Effector memory CD8-positive, alpha-beta T cell (primary cell): ENCODE data around the gene TWF2.

Experiments
- ATAC-seq: fragments of 150-1000 bp; cut with Tn5 transposase; replicated peaks from 2 replicates; pipeline ENCODE4 v1.10.0; 2021; ENCODE audit warnings: mild to moderate bottlenecking, moderate library complexity
- DNase-seq, 3 experiments: peaks; one replicate each; pipeline ENCODE4 v3.0.0; 2021
- H3K27ac Mint-ChIP-seq, 2 donors: one replicate each; pipeline ENCODE4 v1.8.0; 2022; ENCODE audit warnings: mild to moderate bottlenecking in 2 of 2, mixed read lengths in 2 of 2, moderate library complexity in 2 of 2
- H3K27me3 Mint-ChIP-seq, 2 donors: one replicate each; pipeline ENCODE4 v1.8.0; 2022; ENCODE audit warnings: mixed read lengths in 2 of 2
- H3K36me3 Mint-ChIP-seq: one replicate; pipeline ENCODE4 v1.8.0; 2022; ENCODE audit warnings: mild to moderate bottlenecking, moderate library complexity, mixed read lengths; ENCODE audit not compliant: insufficient read depth
- H3K4me1 Mint-ChIP-seq, 2 donors: one replicate each; pipeline ENCODE4 v1.8.0; 2022; ENCODE audit warnings: low read depth in 2 of 2, mixed read lengths in 2 of 2
- H3K4me3 Mint-ChIP-seq, 2 donors: one replicate each; pipeline ENCODE4 v1.8.0; 2022; ENCODE audit warnings: mild to moderate bottlenecking in 2 of 2, mixed read lengths in 2 of 2, moderate library complexity in 2 of 2
- H3K9me3 Mint-ChIP-seq, 2 donors: one replicate each; pipeline ENCODE4 v1.8.0; 2022; ENCODE audit warnings: mixed read lengths in 2 of 2

TWF2 gene

DNA sequence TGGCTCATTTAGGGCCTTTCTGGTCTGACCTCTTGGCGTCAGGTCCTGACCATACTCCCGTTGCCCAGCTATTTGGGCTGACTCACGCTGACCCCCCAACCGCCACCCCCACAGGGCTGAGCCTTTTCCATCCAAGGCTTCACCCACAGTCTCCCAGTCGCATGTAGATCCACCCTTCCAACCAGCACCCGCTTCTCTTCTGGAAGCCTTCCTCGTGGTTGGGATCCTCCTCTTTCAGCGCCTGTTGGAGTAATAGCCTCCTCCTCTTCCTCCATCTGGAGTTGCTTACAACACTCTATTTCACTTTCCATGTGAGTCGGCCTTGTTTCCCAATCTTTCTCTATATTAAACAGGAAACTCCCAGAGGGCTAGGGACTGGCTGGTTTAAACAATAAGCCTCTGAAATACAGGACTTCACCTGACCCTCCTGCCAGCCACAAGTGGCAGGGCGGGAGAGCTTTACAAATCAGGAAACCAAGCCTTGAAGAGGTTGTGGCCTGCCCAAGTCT is 43.1 kb downstream of the TWF2 start:
- DNase-seq: no peak
- Mint-ChIP-seq H3K4me3 (no peak overlapping the region), H3K27me3 (no peaks in the 10 kb centered on the region), H3K27ac (peak overlapping the region in 1 of 2 donors; percentile 99), H3K36me3 (peaks cover 12% of the 10 kb centered on the region), H3K4me1 (peaks cover 19 to 26% of the 10 kb centered on the region in 2 donors), H3K9me3 (no peaks in the 10 kb centered on the region)
- no peak for ATAC-seq

DNA sequence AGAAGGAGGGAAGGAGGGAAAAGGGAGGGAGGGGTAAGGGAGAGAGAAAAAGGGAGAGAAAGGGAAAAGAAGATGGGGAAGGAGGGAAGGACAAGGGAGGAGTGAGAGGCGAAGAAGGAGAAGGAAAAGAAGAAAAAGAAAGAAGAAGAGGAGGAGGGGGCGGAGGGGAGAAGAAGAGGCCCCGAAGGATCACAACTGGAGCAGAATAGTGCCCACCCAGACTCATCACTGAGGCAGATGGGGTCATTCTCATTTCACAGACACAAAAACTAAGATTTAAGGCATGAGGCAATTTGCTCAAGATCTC is 43.7 kb downstream of the TWF2 start:
- H3K27me3 Mint-ChIP-seq: no peaks in the 10 kb centered on the region
- H3K27ac Mint-ChIP-seq: peak overlapping the region in 1 of 2 donors; percentile 99
- H3K4me3 Mint-ChIP-seq: no peak overlapping the region
- DNase-seq: no peak
- ATAC-seq: no peak
- H3K36me3 Mint-ChIP-seq: peaks cover 12% of the 10 kb centered on the region
- H3K9me3 Mint-ChIP-seq: no peaks in the 10 kb centered on the region
- peaks cover 19 to 24% of the 10 kb centered on the region in 2 donors for H3K4me1 Mint-ChIP-seq

DNA sequence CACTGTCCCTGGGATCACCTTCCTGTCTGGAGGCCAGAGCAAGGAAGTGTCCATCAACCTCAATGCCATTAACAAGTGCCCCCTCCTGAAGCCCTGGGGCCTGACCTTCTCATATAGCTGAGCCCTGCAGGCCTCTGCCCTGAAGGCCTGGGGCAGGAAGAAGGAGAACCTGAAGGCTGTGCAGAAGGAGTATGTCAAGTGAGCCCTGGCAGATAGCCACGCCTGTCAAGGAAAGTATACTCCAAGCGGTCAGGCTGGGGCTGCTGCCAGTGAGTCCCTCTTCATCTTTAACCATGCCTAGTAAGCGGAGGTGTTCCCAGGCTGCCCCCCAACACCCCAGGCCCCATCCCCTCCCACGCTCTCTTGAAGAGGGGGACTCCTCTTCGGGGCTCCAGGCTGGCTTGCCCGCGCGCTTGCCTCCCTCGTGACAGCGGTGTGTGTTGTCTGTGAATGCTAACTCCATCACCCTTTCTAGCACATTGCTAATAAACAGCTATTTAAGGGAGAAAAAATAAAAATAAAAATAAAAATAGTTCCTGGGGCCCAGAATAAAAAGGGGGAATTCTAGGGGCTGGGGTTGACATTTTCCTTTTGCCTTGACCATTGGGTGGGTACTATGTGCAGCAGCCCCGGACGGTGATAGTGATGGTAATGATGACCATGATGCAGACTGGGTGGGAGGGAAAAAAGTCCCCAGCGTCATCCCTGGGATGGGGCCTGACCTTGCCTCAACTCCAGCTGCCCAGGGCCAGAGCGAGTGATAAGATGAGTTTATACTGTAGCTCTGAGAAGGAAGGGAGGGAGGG is 44.3 kb downstream of the TWF2 start:
- no peaks in the 10 kb centered on the region for H3K9me3 Mint-ChIP-seq
- DNase-seq (no peak), ATAC-seq (no peak)
- H3K27ac Mint-ChIP-seq: peak overlapping the region in 1 of 2 donors; percentile 99
- no peak overlapping the region for H3K4me3 Mint-ChIP-seq
- no peaks in the 10 kb centered on the region for H3K27me3 Mint-ChIP-seq
- H3K36me3 Mint-ChIP-seq: peaks cover 12% of the 10 kb centered on the region
- H3K4me1 Mint-ChIP-seq: peaks cover 19 to 23% of the 10 kb centered on the region in 2 donors

DNA sequence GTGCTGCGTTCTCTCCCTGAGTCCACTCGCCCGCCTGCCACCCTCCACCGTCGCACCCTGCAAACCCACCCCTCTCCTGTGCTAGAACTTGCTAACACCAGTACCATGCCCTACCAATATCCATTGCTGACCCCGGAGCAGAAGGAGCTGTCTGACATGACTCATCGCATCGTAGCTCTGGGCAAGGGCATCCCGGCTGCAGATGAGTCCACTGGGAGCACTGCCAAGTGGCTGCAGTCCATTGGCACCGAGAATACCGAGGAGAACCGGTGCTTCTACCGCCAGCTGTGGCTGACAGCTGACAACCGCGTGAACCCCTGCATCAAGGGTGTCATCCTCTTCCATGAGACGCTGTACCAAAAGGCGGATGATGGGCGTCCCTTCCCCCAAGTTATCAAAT is 45.9 kb downstream of the TWF2 start:
- Mint-ChIP-seq H3K4me1 (peaks cover 5 to 12% of the 10 kb centered on the region in 2 donors), H3K27ac (peak overlapping the region in 1 of 2 donors; percentile 60), H3K27me3 (no peaks in the 10 kb centered on the region), H3K4me3 (no peak overlapping the region), H3K9me3 (no peaks in the 10 kb centered on the region), H3K36me3 (peaks cover 4% of the 10 kb centered on the region)
- no peak for ATAC-seq
- DNase-seq: no peak

GRCh38 chr3:52191663-52192062 is 47.3 kb downstream of the TWF2 start:
- Mint-ChIP-seq H3K27ac (no peak overlapping the region), H3K4me3 (no peak overlapping the region), H3K36me3 (no peaks in the 10 kb centered on the region), H3K9me3 (no peaks in the 10 kb centered on the region), H3K4me1 (peaks cover 0 to 2% of the 10 kb centered on the region in 2 donors), H3K27me3 (no peaks in the 10 kb centered on the region)
- ATAC-seq: no peak
- DNase-seq: no peak

DNA sequence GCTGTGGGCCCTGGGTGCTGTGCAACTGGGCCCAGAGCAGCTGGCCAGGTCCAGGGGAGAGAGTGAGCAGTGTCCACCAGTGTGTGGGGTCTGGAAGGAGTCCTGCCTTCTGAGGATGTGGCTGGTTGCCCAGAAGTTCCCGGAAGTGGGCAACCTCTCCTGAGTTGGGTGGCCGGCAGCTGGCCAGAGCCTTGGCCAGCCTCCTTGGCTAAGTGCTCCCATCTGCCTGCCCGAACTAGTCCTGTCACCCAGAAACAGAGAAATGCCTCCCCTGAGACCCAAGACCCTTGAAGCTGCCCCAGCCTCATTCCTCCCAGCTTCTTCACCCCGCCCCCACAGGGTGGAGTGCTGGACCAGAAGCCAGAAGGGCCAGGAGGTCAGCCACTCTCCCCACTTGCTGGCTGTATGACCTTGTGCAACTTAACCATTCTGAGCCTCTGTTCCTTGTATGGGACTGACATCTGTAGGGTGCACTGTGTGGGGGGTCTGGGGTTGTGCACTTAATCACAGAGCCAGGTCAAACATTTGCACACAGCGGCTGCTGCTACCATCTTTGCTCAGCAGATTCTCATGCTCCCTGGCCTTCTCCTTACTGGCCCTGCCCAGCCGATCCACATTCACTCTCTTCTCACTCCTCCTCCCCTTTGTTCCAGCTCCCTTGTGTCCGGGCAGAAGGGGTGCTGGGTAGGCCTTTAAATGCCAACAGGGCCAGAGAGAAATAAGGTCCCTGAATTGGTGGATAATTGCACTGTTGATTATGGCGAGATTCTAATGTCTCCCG is 48.5 kb downstream of the TWF2 start:
- H3K4me3 Mint-ChIP-seq: no peak overlapping the region
- H3K27me3 Mint-ChIP-seq: no peaks in the 10 kb centered on the region
- H3K36me3 Mint-ChIP-seq: no peaks in the 10 kb centered on the region
- H3K4me1 Mint-ChIP-seq: peaks cover 0 to 4% of the 10 kb centered on the region in 2 donors
- no peak for DNase-seq
- H3K9me3 Mint-ChIP-seq: no peaks in the 10 kb centered on the region
- no peak overlapping the region for H3K27ac Mint-ChIP-seq
- ATAC-seq: no peak

DNA sequence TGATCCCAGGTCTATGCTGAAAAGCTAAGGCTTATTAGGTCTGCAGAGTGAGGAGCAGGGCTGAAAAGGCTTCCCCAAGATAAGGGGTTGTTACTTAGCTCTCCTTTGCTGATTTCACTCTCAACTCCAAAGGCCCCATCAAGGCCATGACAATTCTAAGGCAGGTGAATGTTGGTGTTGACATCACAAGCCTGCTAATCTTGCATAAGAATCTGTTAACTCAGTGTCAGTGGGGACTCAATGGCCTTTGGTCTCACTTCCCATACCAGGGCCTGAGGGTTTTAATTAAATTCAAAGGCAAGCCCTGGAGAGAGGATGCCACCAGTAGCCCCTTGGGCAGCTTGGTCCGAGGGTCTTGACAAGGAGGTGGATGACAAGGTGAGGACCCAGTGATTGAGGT is 50.4 kb downstream of the TWF2 start:
- Mint-ChIP-seq H3K27ac (no peak overlapping the region), H3K9me3 (no peaks in the 10 kb centered on the region), H3K36me3 (no peaks in the 10 kb centered on the region), H3K4me1 (peaks cover 0 to 8% of the 10 kb centered on the region in 2 donors), H3K27me3 (no peaks in the 10 kb centered on the region), H3K4me3 (no peak overlapping the region)
- ATAC-seq (no peak), DNase-seq (no peak)

DNA sequence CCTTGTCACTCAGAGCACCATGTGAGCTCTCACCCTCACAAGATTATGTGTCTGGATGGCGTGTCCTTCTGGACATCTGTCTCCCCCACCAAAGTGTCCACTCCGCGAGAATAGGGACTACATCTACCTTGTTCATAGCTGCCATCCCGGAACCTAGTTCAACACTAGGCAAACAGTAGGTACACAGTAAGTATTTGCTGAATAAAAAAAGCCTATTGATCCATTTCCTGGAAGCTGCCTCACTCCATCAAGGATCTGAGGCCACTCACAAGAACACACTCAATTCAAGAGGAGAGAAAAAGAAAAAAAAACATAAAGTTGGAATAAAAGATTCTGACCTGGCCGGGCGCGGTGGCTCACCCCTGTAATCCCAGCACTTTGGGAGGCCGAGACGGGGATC is 52.2 kb downstream of the TWF2 start:
- Mint-ChIP-seq H3K4me3 (no peak overlapping the region), H3K36me3 (peaks cover 4% of the 10 kb centered on the region), H3K9me3 (no peaks in the 10 kb centered on the region), H3K27ac (no peak overlapping the region), H3K4me1 (peaks cover 6 to 25% of the 10 kb centered on the region in 2 donors), H3K27me3 (no peaks in the 10 kb centered on the region)
- no peak for DNase-seq
- no peak for ATAC-seq

DNA sequence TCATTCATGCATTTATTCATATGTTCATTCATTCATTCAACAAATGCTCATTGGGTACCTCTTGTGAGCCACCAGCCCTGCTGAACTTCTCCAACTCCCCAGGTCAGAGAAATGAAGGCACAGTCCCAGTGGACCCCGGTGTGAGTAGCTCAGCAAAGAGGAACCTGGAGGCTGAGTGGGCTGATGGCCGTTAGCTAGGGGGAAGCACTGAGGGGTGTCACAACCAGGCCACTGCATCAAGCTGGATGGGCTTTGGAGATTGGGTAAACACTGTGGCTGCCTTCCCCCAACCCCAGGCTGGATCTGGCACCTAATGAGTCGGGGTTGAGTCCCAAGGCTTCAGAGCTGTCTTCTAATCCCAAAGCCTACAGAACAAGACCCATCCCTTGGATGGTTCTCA is 53.1 kb downstream of the TWF2 start:
- Mint-ChIP-seq H3K4me1 (peaks cover 6 to 29% of the 10 kb centered on the region in 2 donors), H3K9me3 (no peaks in the 10 kb centered on the region), H3K27ac (no peak overlapping the region), H3K27me3 (no peaks in the 10 kb centered on the region), H3K4me3 (no peak overlapping the region), H3K36me3 (peaks cover 4% of the 10 kb centered on the region)
- ATAC-seq (no peak), DNase-seq (no peak)

GRCh38 chr3:52185311-52185710 is 53.6 kb downstream of the TWF2 start:
- Mint-ChIP-seq H3K4me1 (peaks cover 6 to 28% of the 10 kb centered on the region in 2 donors), H3K27ac (peak overlapping the region in 1 of 2 donors; percentile 89), H3K36me3 (peaks cover 4% of the 10 kb centered on the region), H3K4me3 (no peak overlapping the region), H3K9me3 (no peaks in the 10 kb centered on the region), H3K27me3 (no peaks in the 10 kb centered on the region)
- ATAC-seq (no peak), DNase-seq (no peak)

GRCh38 chr3:52184690-52185089 is 54.3 kb downstream of the TWF2 start:
- Mint-ChIP-seq H3K27ac (peak overlapping the region; percentile 38 to 89), H3K9me3 (no peaks in the 10 kb centered on the region), H3K27me3 (no peaks in the 10 kb centered on the region), H3K4me3 (no peak overlapping the region), H3K36me3 (peaks cover 4% of the 10 kb centered on the region), H3K4me1 (peaks cover 6 to 28% of the 10 kb centered on the region in 2 donors)
- ATAC-seq (no peak), DNase-seq (no peak)

GRCh38 chr3:52183786-52184445 is 55.0 kb downstream of the TWF2 start:
- Mint-ChIP-seq H3K4me1 (peaks cover 6 to 28% of the 10 kb centered on the region in 2 donors), H3K27ac (peak overlapping the region; percentile 38 to 89), H3K4me3 (no peak overlapping the region), H3K9me3 (no peaks in the 10 kb centered on the region), H3K27me3 (no peaks in the 10 kb centered on the region), H3K36me3 (peaks cover 4% of the 10 kb centered on the region)
- DNase-seq: no peak
- no peak for ATAC-seq

- Mint-ChIP-seq H3K27ac (peak overlapping the region; percentile 82 to 89), H3K4me1 (peaks cover 6 to 31% of the 10 kb centered on the region in 2 donors), H3K4me3 (peak overlapping the region in 1 of 2 donors; percentile 67), H3K9me3 (no peaks in the 10 kb centered on the region), H3K36me3 (peaks cover 4% of the 10 kb centered on the region), H3K27me3 (no peaks in the 10 kb centered on the region)
- DNase-seq (no peak), ATAC-seq (no peak)
Observed at GRCh38 chr3:52182691-52183090, 56.3 kb downstream of the TWF2 start.
